HG03439 (cell line): ENCODE results near the gene PIP5K1B.

Experiments
- ATAC-seq: cut with Tn5 transposase; IDR thresholded peaks from one replicate; pipeline ENCODE4 v1.9.1; 2021; ENCODE audit warnings: mild to moderate bottlenecking, moderate library complexity; ENCODE audit not compliant: unreplicated experiment

Gene PIP5K1B

GRCh38 chr9:68805890-68806517 is 101.0 kb downstream of the PIP5K1B start:
- ATAC-seq = no peak

DNA sequence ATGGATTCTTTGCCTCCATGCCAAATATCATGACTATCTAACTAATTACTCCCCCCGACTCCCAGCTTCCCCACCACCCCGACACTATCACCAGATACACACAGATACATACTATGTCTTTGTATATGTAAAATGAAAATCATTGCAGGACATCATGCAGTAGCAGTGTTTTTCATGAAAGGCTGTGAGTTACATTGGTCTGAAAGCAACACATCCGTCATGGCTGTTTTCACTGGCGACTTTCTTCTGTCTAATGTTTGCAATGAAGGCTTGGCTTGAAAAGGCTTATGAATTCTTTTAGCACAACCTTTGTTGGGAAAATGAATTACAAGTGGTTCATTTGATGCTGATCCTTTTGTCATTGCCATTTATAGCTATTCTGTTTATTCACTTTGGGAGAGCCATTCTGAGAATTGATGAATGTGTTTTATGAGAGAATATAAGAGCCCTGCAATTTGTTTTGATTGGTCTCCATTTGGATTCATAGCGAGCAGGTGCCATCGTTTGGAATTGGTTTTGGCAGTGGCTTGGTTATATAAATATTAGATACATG is 103.4 kb downstream of the PIP5K1B start:
- ATAC-seq = no peak

DNA sequence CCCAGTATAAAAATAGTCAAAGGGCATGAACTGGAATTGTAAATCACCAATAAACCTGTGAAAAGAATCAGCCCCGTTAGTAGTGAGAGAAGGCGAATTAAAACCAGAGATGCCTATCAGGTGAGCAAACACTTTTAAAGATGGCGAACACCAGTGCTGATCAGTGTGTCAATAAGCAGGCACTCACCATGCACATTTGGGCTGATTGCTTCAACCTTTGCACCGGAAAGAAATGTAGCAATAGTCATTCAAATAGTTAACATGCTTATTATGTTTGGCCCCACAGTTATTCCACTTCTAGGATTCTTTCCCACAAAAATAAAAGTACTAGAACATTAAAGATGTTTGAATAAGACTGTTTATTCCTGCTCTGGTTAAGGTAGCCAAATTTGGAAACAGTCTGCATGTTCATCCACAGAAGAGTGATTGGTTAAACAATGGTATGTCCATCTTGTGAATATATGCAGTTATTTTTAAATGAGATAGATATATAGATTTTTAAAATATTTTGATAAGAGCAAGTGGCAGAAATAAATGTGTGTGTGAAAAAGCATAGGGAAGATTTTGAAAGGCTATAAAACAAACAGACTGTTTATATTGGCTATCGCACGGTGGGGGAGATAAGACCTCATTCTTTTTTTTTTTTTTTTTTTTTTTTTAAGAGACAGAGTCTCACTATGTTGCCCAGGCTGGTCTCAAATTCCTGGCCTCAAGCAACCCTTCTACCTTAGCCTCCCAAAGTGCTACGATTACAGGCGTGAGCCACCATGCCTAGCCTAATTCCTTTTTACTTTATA is 112.2 kb downstream of the PIP5K1B start:
- ATAC-seq = no peak

DNA sequence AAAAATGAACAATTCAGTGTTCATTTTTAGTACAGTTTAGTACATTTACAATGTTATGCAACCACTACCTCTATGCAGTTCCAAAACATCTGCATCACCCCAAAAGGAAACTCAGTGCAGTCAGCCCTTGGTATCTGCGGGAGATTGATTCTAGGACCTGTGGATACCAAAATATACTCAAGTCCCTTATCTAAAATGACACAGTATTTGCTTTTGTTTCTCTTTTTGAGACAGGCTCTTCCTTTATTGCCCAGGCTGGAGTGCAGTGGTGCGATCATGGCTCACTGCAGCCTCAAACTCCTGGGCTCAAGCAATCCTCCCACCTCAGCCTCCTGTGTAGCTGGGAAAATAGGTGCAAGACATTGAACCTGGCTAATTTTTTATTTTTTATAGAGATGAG is 114.0 kb downstream of the PIP5K1B start:
- no peak for ATAC-seq

DNA sequence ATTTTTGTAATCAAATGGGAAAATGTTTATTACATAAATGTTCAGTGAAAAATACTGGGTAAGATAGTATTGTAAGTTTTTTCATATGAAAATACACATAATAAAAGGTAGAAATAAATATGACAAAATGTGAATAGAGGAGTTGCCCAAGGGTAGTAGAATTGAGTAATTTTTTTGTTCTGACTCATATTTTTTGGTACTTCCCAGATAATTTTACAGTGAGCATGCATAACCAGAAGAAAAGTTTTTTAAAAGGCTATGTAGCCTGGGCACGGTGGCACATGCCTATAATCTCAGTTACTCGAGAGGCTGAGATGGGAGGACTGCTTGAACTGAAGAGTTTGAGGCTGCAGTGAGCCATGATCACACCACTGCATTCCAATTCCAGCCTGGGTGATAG is 116.9 kb downstream of the PIP5K1B start:
- no peak for ATAC-seq

- no peak for ATAC-seq
These were observed 117.6 kb downstream of the PIP5K1B start for GRCh38 chr9:68822596-68823165.

DNA sequence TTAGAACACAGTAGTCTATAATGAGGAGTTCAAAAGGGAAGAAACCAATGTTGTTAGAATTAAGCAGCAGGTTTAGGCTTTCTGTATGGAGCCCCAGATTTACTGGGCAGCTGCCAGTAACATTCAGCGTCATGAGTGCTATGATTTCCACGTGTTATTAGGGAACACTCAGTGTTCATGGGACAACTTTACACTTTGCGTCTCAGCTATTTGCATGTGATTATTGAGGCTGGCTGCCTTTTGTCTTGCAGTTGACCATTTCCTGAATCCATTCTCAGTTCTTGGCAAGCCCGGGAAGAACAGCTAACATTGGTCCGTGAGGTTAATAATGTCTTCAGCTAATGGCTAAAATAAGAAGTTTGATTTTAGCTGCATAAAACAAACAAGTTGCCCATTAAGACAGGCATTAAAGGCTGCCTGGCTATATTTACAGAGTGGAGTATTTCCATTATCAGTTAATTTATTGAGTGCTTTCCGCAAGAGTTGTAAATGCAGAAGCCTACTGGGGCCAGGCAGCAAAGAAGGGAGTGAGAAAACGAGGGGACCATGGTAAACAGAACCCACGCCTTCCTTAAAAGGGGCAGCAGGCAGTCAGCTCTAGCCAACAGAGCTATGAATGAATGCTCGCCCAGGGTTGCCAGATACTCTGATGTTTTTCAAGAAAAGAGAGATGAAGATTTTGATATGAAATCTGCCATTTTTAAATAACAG is 120.9 kb downstream of the PIP5K1B start:
- ATAC-seq = no peak

- ATAC-seq = no peak
These were observed 123.1 kb downstream of the PIP5K1B start for GRCh38 chr9:68827837-68828744.

DNA sequence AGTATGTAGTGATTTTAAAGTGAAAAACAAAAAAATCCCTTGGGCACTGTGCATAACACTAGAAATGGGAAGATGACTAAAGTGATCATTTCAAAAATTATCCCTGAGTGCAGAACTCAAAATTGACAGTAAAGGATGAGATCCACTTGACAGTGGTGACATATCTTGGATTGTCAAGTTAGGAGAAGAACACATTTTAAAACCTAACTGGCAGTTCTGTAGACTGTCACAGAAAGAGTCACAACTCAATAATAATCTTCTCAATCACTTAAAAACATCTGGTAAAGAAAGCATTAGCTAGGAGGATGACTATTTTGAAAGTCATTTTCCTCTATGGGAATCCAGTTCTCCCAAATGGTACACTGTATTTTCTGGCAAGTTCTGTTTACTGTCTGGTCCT is 127.1 kb downstream of the PIP5K1B start:
- no peak for ATAC-seq

DNA sequence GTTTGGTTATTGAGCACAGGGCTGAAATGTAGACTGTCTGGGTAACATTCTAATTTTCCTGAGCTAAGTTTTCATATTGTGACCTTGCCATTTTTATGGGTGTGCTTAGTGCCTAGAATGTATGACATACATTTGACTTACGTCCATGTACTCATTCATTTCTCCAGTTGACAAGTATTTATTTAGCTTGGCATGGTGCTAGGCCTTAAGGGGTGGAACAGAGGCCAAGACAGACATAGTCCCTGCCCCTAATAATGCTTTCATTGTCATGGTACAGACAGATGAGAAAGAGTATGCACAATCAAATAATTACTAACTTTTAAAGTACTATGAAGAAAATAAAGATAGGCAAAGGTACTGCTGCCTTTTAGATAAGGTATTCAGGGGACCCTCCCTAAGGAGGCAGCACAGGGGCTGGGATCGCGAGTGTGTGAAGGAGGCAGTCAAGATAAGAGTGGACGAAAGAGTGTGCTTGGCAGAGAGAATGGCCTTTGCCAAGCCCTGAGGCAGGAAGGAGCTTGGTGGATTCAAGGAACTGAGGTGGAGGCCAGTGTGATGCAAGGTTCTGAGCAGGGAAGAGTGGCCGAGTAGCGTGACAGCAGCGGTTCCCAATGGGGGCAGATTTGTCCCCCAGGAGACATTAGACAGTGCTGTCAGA is 128.0 kb downstream of the PIP5K1B start:
- no peak for ATAC-seq

- ATAC-seq = no peak
These were observed 130.0 kb downstream of the PIP5K1B start for GRCh38 chr9:68834931-68835520.

- no peak for ATAC-seq
These were observed 131.7 kb downstream of the PIP5K1B start for GRCh38 chr9:68836788-68837187.

DNA sequence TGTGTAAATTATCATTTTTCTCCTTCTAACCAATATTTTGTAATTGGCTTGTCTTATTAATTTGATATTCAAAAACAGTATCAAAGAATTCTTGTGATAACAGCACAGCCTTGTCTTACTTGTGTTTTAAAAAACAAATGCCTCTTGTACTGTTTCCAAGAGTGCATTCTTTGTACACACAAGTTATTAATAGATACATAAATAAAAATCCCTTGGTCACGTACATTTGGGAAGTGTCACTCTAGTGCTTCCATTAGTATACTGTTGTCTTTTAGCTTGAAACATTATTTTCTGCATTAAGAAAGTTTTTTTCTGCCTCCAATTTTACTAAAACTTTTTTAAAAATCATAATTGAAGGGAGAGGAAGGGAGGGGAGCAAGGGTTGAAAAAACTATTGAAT is 133.2 kb downstream of the PIP5K1B start:
- ATAC-seq = no peak

- no peak for ATAC-seq
These were observed 136.4 kb downstream of the PIP5K1B start for GRCh38 chr9:68841276-68842052.

DNA sequence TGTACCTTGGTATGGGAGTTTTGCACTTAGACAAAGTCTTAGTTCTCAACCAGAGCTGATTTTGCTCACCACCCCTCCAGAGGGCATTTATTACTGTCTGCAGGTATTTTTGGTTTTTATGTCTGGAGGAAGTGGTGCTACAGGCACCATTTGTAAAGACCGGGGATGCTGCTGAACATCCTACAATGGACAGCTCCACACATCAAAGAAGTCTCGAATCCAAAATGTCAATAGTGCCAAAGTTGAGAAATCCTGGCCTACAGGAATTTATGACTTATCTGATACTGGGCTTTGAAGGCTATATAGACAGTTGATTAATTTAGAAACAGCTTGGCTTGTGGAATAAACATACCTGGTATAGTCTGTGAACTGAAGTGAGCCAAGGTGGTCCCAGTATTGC is 137.5 kb downstream of the PIP5K1B start:
- ATAC-seq = no peak

GRCh38 chr9:68843239-68843638 is 138.2 kb downstream of the PIP5K1B start:
- no peak for ATAC-seq

DNA sequence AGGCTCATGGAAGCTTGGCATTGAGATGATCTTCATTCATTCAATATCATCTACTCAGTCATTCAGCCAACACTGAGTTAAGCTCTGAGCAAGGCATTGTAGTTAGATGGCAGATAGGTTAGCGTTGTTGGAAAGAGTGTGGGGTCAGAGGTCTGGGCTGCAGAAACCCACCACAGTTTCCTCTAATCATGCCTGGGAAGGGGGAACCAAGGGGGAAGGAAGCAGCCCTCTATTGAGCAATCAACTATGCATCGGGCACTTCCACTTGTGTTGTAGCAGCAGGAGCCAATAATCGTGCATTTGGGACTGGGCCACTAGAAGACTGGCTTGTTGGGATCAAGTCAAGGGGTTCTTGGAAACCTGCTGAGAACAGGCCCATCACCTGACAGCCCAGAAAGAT is 139.1 kb downstream of the PIP5K1B start:
- no peak for ATAC-seq
